ENCODE data around the gene CEACAM1.
"Not testable (repeated sequence)": the region's sequence is repeated elsewhere in the genome, so short reads cannot be mapped to it uniquely, and the experiment has no call there.

CEACAM1 gene

GRCh38 chr19:42538841-42539709 lies 10.8 kb upstream of the CEACAM1 start:
- no peak for TF ChIP-seq CTCF (IDR thresholded peaks at IDR 0.05; ENCODE audit: control insufficient read depth, insufficient read depth, low read depth, low read length, missing control alignments)
- no peak overlapping the region for H3K4me3 ChIP-seq (ENCODE audit: control insufficient read depth, low read depth, low read length)
- no peak for DNase-seq (ENCODE audit: low read depth)

DNA sequence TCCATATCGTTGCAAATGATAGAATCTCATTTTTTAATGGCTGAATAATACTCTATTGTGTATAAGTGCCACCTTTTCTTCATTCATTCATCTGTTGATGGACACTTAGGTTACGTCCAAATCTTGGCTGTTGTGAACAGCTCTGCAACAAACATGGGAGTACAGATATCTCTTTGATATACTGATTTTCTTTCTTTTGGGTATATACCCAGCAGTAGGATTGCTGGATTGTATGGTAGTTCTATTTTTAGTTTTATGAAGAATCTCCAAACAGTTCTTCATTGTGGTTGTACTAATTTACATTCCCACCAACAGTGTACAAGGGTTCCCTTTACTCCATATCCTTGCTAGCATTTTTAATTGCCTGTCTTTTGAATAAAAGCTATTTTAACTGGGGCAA lies 7.0 kb upstream of the CEACAM1 start:
- not testable (repeated sequence) for H3K4me3 ChIP-seq (ENCODE audit: control insufficient read depth, low read depth, low read length); DNase-seq (ENCODE audit: low read depth)

- DNase-seq (ENCODE audit: low read depth), result no peak
- no peak for TF ChIP-seq CTCF (IDR thresholded peaks at IDR 0.05; ENCODE audit: control insufficient read depth, insufficient read depth, low read depth, low read length, missing control alignments)
- no peak overlapping the region for H3K4me3 ChIP-seq (ENCODE audit: control insufficient read depth, low read depth, low read length)
Measured at GRCh38 chr19:42534391-42534790, 6.1 kb upstream of the CEACAM1 start.

DNA sequence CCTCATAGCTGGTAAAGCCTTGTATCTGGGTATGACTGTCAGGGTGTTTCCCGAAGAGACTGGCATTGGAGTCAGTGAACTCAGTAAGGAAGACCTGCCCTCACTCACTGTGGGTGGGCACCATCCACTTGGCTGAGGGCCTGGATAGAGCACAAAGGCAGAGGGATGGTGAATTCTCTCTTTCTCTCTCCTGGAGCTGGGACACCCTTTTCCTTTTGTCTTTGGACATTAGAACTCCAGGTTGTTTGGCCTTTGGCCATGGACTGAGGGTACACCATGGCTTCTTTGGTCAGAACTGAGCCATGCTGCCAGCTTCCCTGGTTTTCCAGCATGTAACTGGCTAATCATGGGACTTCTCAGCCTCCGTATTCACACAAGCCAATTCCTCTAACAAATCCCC lies 4.6 kb upstream of the CEACAM1 start:
- DNase-seq (ENCODE audit: low read depth), result no peak
- no peak for TF ChIP-seq CTCF (IDR thresholded peaks at IDR 0.05; ENCODE audit: control insufficient read depth, insufficient read depth, low read depth, low read length, missing control alignments)
- no peak overlapping the region for H3K4me3 ChIP-seq (ENCODE audit: control insufficient read depth, low read depth, low read length)

- H3K4me3 ChIP-seq (ENCODE audit: control insufficient read depth, low read depth, low read length), result no peak overlapping the region
- no peak for TF ChIP-seq CTCF (IDR thresholded peaks at IDR 0.05; ENCODE audit: control insufficient read depth, insufficient read depth, low read depth, low read length, missing control alignments)
- DNase-seq (ENCODE audit: low read depth), result no peak
Measured at GRCh38 chr19:42531313-42531712, 3.0 kb upstream of the CEACAM1 start.

DNA sequence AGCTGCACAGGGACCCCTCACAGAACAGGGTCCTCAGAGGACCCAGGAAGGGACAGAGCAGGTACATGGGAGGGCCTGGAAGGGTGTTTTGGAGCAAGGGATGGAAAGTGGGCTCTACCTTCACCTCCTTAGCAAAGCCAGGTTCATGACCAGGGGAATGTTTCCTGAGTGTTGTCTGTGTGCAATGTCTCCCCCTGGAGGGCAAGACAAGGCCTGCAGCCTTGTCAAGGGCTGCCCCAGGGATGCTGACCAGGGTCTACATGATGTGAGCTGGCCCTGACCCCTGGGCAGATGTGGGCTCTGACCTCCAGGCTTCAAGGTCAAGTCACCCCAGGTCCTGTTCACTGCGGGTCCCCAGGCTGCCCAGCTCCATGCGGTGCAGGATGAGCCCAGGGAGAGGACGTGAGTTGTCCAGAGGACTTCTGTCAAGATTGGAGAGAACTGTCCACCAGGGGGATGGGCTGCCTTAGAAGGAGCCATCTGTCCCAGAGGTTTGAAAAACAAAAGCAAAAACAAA lies 1.0 kb upstream of the CEACAM1 start:
- H3K4me3 ChIP-seq (ENCODE audit: control insufficient read depth, low read depth, low read length), result no peak overlapping the region
- peak; percentile 2 for DNase-seq (ENCODE audit: low read depth)
- peak; percentile 94 for TF ChIP-seq CTCF (IDR thresholded peaks at IDR 0.05; ENCODE audit: control insufficient read depth, insufficient read depth, low read depth, low read length, missing control alignments)

DNA sequence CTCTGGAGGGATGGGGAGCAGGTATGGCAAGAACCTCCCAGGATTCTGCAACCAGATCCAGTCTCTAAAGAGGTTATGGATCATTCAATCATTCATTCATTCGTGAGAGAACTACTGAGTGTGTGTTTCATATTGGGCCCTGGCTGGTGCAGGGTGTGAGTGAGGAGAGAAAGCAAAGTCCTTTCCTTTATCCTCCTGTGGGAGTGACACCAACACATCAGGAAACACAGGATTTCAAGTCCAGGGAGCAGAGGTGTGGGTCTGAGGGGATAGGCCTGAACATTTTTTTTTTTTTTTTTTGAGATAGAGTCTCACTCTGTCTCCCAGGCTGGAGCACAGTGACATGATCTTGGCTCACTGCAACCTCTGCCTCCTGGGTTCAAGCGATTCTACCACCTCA lies 3.3 kb downstream of the CEACAM1 start:
- no peak overlapping the region for H3K4me3 ChIP-seq (ENCODE audit: control insufficient read depth, low read depth, low read length)
- TF ChIP-seq CTCF (IDR thresholded peaks at IDR 0.05; ENCODE audit: control insufficient read depth, insufficient read depth, low read depth, low read length, missing control alignments), result no peak
- DNase-seq (ENCODE audit: low read depth), result no peak

Measured in AG09309 (cell line).